ENCODE measurements around the gene ACER1.

The ACER1 gene

GRCh38 chr19:6376512-6377190 lies 43.2 kb upstream of the ACER1 start:
- Histone ChIP-seq H3K36me3 (ENCODE audit: insufficient read depth, low read length) (peaks cover 26% of the 10 kb centered on the region; the same call in 1 of the 2 replicates), H3K9me2 (replicated peaks; ENCODE audit: low read depth, low read length) (no peaks in the 10 kb centered on the region), H3K4me1 (ENCODE audit: insufficient read depth, low read length, poor library complexity, severe bottlenecking) (peaks cover 6% of the 10 kb centered on the region), H2AFZ (ENCODE audit: low read length) (no peak overlapping the region), H3K27me3 (ENCODE audit: insufficient read depth, low read length, poor library complexity, severe bottlenecking) (no peaks in the 10 kb centered on the region), H3F3A (ENCODE audit: low read depth) (peaks cover 3% of the 10 kb centered on the region; the same call in 1 of the 2 replicates), H3K9me3 (ENCODE audit: insufficient read depth, low read depth, low read length) (no peaks in the 10 kb centered on the region), H3K9ac (ENCODE audit: low read depth, low read length, poor library complexity, severe bottlenecking) (no peak overlapping the region), H3K79me2 (ENCODE audit: insufficient read depth, low read length) (no peaks in the 10 kb centered on the region), H3K4me3 (ENCODE audit: low read length, poor library complexity, severe bottlenecking) (no peak overlapping the region), H3K4me2 (ENCODE audit: low read depth, low read length, poor library complexity, severe bottlenecking) (no peak overlapping the region), H4K20me1 (ENCODE audit: insufficient read depth, low read length, poor library complexity, severe bottlenecking) (peaks cover 12% of the 10 kb centered on the region)
- TF ChIP-seq CTCF (conservative IDR thresholded peaks at IDR 0.05; ENCODE audit: low read length), result no peak
- no peak for TF ChIP-seq EZH2phosphoT487 (IDR thresholded peaks at IDR 0.05; ENCODE audit: borderline replicate concordance)

GRCh38 chr19:6375411-6376010 lies 42.1 kb upstream of the ACER1 start, which contains the start of gene PSPN:
PSPN (minus strand) TSS chr19:6375933; CDS start chr19:6375849, 84 bp downstream.
- TF ChIP-seq CTCF (conservative IDR thresholded peaks at IDR 0.05; ENCODE audit: low read length), result no peak
- no peak for TF ChIP-seq EZH2phosphoT487 (IDR thresholded peaks at IDR 0.05; ENCODE audit: borderline replicate concordance)
- H3K9me3 ChIP-seq (ENCODE audit: insufficient read depth, low read depth, low read length), result no peaks in the 10 kb centered on the region
- peaks cover 14% of the 10 kb centered on the region; the same call in 1 of the 2 replicates for H3K36me3 ChIP-seq (ENCODE audit: insufficient read depth, low read length)
- H4K20me1 ChIP-seq (ENCODE audit: insufficient read depth, low read length, poor library complexity, severe bottlenecking), result peaks cover 12% of the 10 kb centered on the region
- no peaks in the 10 kb centered on the region for H3K27me3 ChIP-seq (ENCODE audit: insufficient read depth, low read length, poor library complexity, severe bottlenecking)
- H3K9me2 ChIP-seq (replicated peaks; ENCODE audit: low read depth, low read length), result no peaks in the 10 kb centered on the region
- peaks cover 6% of the 10 kb centered on the region for H3K4me1 ChIP-seq (ENCODE audit: insufficient read depth, low read length, poor library complexity, severe bottlenecking)
- no peak within 1 kb of the TSS for H3K9ac ChIP-seq (ENCODE audit: low read depth, low read length, poor library complexity, severe bottlenecking)
- H3K4me3 ChIP-seq (ENCODE audit: low read length, poor library complexity, severe bottlenecking), result no peak within 1 kb of the TSS
- peaks cover 3% of the 10 kb centered on the region; the same call in 1 of the 2 replicates for H3F3A ChIP-seq (ENCODE audit: low read depth)
- no peaks in the 10 kb centered on the region for H3K79me2 ChIP-seq (ENCODE audit: insufficient read depth, low read length)
- no peak within 1 kb of the TSS for H2AFZ ChIP-seq (ENCODE audit: low read length)
- no peak within 1 kb of the TSS for H3K4me2 ChIP-seq (ENCODE audit: low read depth, low read length, poor library complexity, severe bottlenecking)

- Histone ChIP-seq H3K79me2 (ENCODE audit: insufficient read depth, low read length) (no peaks in the 10 kb centered on the region), H3K27me3 (ENCODE audit: insufficient read depth, low read length, poor library complexity, severe bottlenecking) (no peaks in the 10 kb centered on the region), H3K4me2 (ENCODE audit: low read depth, low read length, poor library complexity, severe bottlenecking) (no peak overlapping the region), H3K36me3 (ENCODE audit: insufficient read depth, low read length) (peaks cover 8% of the 10 kb centered on the region; the same call in 1 of the 2 replicates), H2AFZ (ENCODE audit: low read length) (no peak overlapping the region), H3K9ac (ENCODE audit: low read depth, low read length, poor library complexity, severe bottlenecking) (no peak overlapping the region), H4K20me1 (ENCODE audit: insufficient read depth, low read length, poor library complexity, severe bottlenecking) (peaks cover 12% of the 10 kb centered on the region), H3F3A (ENCODE audit: low read depth) (peaks cover 3% of the 10 kb centered on the region; the same call in 1 of the 2 replicates), H3K4me3 (ENCODE audit: low read length, poor library complexity, severe bottlenecking) (no peak overlapping the region), H3K4me1 (ENCODE audit: insufficient read depth, low read length, poor library complexity, severe bottlenecking) (peaks cover 6% of the 10 kb centered on the region), H3K9me3 (ENCODE audit: insufficient read depth, low read depth, low read length) (no peaks in the 10 kb centered on the region), H3K9me2 (replicated peaks; ENCODE audit: low read depth, low read length) (no peaks in the 10 kb centered on the region)
- TF ChIP-seq CTCF (conservative IDR thresholded peaks at IDR 0.05; ENCODE audit: low read length), result no peak
Observed at GRCh38 chr19:6374711-6375410, 41.4 kb upstream of the ACER1 start.
